Lower leg skin (tissue), 3 donors: ENCODE results near the gene KLHL21.

ENCODE experiments used
- CTCF ChIP-seq, 3 donors: fragments of 450-650 bp; IDR thresholded peaks; one replicate each; pipeline ENCODE4 v1.5.1; 2016; ENCODE audit warnings: antibody characterized with exemption in 3 of 3, mild to moderate bottlenecking in 3 of 3, moderate library complexity in 2 of 3
- POLR2A ChIP-seq, 2 donors: fragments of 450-650 bp; IDR thresholded peaks; one replicate each; pipeline ENCODE4 v1.6.1; 2016 to 2017; ENCODE audit warnings: antibody characterized with exemption in 2 of 2, mild to moderate bottlenecking in 1 of 2, moderate library complexity in 1 of 2

GRCh38 chr1:6631058-6631457 lies 28.4 kb upstream of the KLHL21 start:
- TF ChIP-seq CTCF (IDR thresholded peaks at IDR 0.05) (no peak), POLR2A (IDR thresholded peaks at IDR 0.05) (no peak)
